Neural cell (in vitro differentiated cells): Measurements from ENCODE around the gene GPC5. TPM values are rescaled to one million over a fixed set of nuclear protein-coding genes. Genes with fewer than 3 reads are reported as not detected.

Source experiments
- H2AFZ ChIP-seq: fragments of 200-600, 300-800 bp; sonication (generic), shearing (Covaris generic); 2 replicates; pipeline ENCODE4 v1.6.0; 2014; ENCODE audit warnings: low read depth, mild to moderate bottlenecking, antibody characterized with exemption, low read length, moderate library complexity
- H3F3A ChIP-seq: fragments of 200-600 bp; shearing (Covaris generic); 2 replicates; pipeline ENCODE4 v1.6.1; 2016; ENCODE audit warnings: mild to moderate bottlenecking, moderate library complexity, mixed read lengths, antibody characterized with exemption, low read length; ENCODE audit not compliant: insufficient read depth, poor library complexity, severe bottlenecking
- H3K27ac ChIP-seq: fragments of 200-600, 300-800 bp; sonication (generic), shearing (Covaris generic); 2 replicates; pipeline ENCODE4 v1.5.1; 2014; ENCODE audit warnings: mild to moderate bottlenecking, low read length, moderate library complexity
- H3K27me3 ChIP-seq: fragments of 300-800, 200-600 bp; sonication (generic), shearing (Covaris generic); 2 replicates; pipeline ENCODE4 v1.6.0; 2014; ENCODE audit warnings: mild to moderate bottlenecking, low read depth, low read length, moderate library complexity; ENCODE audit not compliant: insufficient read depth
- H3K36me3 ChIP-seq: fragments of 300-800, 200-600 bp; sonication (generic), shearing (Covaris generic); 2 replicates; pipeline ENCODE4 v1.5.1; 2014; ENCODE audit warnings: mild to moderate bottlenecking, antibody characterized with exemption, low read length, moderate library complexity; ENCODE audit not compliant: insufficient read depth
- H3K4me2 ChIP-seq: fragments of 300-800, 200-600 bp; sonication (generic), shearing (Covaris generic); 2 replicates; pipeline ENCODE4 v1.6.0; 2014; ENCODE audit warnings: mild to moderate bottlenecking, low read length
- H3K4me3 ChIP-seq: fragments of 300-800, 200-600 bp; sonication (generic), shearing (Covaris generic); 2 replicates; pipeline ENCODE4 v1.5.1; 2014; ENCODE audit warnings: mild to moderate bottlenecking, low read length, moderate library complexity
- H3K79me2 ChIP-seq: fragments of 200-600 bp; shearing (Covaris generic); replicated peaks from 2 replicates; pipeline ENCODE4 v1.6.0; 2014; ENCODE audit warnings: mild to moderate bottlenecking, low read length, moderate library complexity; ENCODE audit not compliant: insufficient read depth
- H3K9ac ChIP-seq: fragments of 300-800, 200-600 bp; sonication (generic), shearing (Covaris generic); 2 replicates; pipeline ENCODE4 v1.6.1; 2016; ENCODE audit warnings: mild to moderate bottlenecking, low read length, mixed read lengths
- H3K9me2 ChIP-seq: fragments of 200-600 bp; shearing (Covaris generic); 2 replicates; pipeline ENCODE4 v1.6.1; 2016; ENCODE audit warnings: mild to moderate bottlenecking, low read length, mixed read lengths; ENCODE audit not compliant: insufficient read depth
- H3K9me3 ChIP-seq: fragments of 200-600, 300-800 bp; sonication (generic), shearing (Covaris generic); 2 replicates; pipeline ENCODE4 v1.6.1; 2016; ENCODE audit warnings: mild to moderate bottlenecking, mixed run types, low read length, moderate library complexity, mixed read lengths
- H4K20me1 ChIP-seq: fragments of 200-600 bp; shearing (Covaris generic); 2 replicates; pipeline ENCODE4 v1.6.1; 2016; ENCODE audit warnings: mild to moderate bottlenecking, mixed run types; ENCODE audit not compliant: insufficient read depth
- EP300 ChIP-seq: fragments of 450-650 bp; conservative IDR thresholded peaks from 2 replicates; pipeline ENCODE4 v1.6.1; 2014; ENCODE audit warnings: antibody characterized with exemption, mild to moderate bottlenecking, moderate library complexity; ENCODE audit not compliant: poor library complexity, severe bottlenecking
- EZH2 ChIP-seq: fragments of 200-600, 300-800 bp; shearing (Covaris generic), sonication (generic); IDR thresholded peaks from 2 replicates; pipeline ENCODE4 v1.6.1; 2014; ENCODE audit warnings: antibody characterized with exemption, low read length, borderline replicate concordance, mild to moderate bottlenecking; ENCODE audit not compliant: insufficient read depth, poor library complexity, severe bottlenecking
- MXI1 ChIP-seq: fragments of 450-650 bp; conservative IDR thresholded peaks from 2 replicates; pipeline ENCODE4 v1.6.1; 2014; ENCODE audit warnings: antibody characterized with exemption, mild to moderate bottlenecking; ENCODE audit not compliant: poor library complexity, severe bottlenecking
- POLR2AphosphoS5 ChIP-seq: IDR thresholded peaks from 2 replicates; pipeline ENCODE4 v1.6.1; 2012
- RAD21 ChIP-seq: fragments of 450-650 bp; conservative IDR thresholded peaks from 2 replicates; pipeline ENCODE4 v1.6.1; 2014; ENCODE audit warnings: antibody characterized with exemption, mild to moderate bottlenecking, moderate library complexity
- SMC3 ChIP-seq: fragments of 450-650 bp; conservative IDR thresholded peaks from 2 replicates; pipeline ENCODE4 v1.6.1; 2014; ENCODE audit warnings: antibody characterized with exemption, mild to moderate bottlenecking, moderate library complexity; ENCODE audit not compliant: poor library complexity
- TAF1 ChIP-seq: IDR thresholded peaks from 2 replicates; pipeline ENCODE4 v1.6.1; 2012; ENCODE audit warnings: low read depth
- polyA plus RNA-seq: library from polyadenylated mRNA; depleted of rRNA; stranded (reverse); fragments of >200 nt; gene quantifications from 2 replicates; pipeline ENCODE4 v1.2.3, GENCODE V29; 2014
- TF ChIP-seq, protein P1 (sequence below): fragments of 450-650 bp; IDR thresholded peaks from 2 replicates; pipeline ENCODE4 v1.5.1; 2014; ENCODE audit warnings: antibody characterized with exemption, mild to moderate bottlenecking, moderate library complexity; ENCODE audit not compliant: poor library complexity, severe bottlenecking
- TF ChIP-seq, protein P2 (sequence below): IDR thresholded peaks from 2 replicates; pipeline ENCODE4 v1.6.1; 2012; ENCODE audit warnings: borderline replicate concordance

Gene GPC5
- polyA plus RNA-seq, 1 donor from 2014 or later, result 5.0 TPM

DNA sequence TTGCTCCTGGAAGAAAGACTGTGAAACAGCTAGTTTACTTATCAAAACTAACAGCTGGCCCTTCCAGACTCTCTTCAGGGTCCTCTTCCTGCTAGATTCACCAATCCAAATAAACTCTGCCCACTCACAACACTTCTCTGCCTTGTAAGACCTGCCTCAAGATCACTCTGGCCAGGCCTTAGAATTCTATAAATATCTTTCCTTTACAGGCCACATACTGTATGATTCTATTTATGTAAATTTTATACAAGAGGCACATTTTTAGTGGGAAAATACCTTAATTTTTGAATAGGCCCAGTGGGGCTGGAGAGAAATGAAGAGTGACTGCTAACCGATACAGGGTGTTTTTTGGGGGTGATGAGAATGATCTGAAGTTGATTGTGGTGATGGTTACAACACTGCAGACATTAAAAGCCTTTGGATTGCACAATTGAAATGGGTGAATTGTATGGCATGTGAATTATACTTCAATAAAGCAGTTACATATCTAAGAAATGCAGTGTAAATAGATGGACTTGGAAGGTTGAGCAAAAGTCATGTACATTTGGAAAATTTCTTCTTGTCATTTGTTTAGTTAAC, 141.8 kb downstream of the GPC5 start:
- H3K79me2 ChIP-seq, result no peaks in the 10 kb centered on the region
- no peaks in the 10 kb centered on the region for H3F3A ChIP-seq
- no peak overlapping the region for H3K9ac ChIP-seq
- H3K4me2 ChIP-seq, result no peak overlapping the region
- no peak overlapping the region for H2AFZ ChIP-seq
- H3K27ac ChIP-seq, result no peak overlapping the region
- H3K4me3 ChIP-seq, result no peak overlapping the region
- H3K27me3 ChIP-seq, result no peaks in the 10 kb centered on the region
- no peaks in the 10 kb centered on the region for H3K36me3 ChIP-seq
- no peaks in the 10 kb centered on the region for H4K20me1 ChIP-seq
- H3K9me2 ChIP-seq, result no peaks in the 10 kb centered on the region
- H3K9me3 ChIP-seq, result no peaks in the 10 kb centered on the region
- TF ChIP-seq, protein P1, sequence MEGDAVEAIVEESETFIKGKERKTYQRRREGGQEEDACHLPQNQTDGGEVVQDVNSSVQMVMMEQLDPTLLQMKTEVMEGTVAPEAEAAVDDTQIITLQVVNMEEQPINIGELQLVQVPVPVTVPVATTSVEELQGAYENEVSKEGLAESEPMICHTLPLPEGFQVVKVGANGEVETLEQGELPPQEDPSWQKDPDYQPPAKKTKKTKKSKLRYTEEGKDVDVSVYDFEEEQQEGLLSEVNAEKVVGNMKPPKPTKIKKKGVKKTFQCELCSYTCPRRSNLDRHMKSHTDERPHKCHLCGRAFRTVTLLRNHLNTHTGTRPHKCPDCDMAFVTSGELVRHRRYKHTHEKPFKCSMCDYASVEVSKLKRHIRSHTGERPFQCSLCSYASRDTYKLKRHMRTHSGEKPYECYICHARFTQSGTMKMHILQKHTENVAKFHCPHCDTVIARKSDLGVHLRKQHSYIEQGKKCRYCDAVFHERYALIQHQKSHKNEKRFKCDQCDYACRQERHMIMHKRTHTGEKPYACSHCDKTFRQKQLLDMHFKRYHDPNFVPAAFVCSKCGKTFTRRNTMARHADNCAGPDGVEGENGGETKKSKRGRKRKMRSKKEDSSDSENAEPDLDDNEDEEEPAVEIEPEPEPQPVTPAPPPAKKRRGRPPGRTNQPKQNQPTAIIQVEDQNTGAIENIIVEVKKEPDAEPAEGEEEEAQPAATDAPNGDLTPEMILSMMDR, result no peak
- TF ChIP-seq TAF1, result no peak
- TF ChIP-seq EZH2, result no peak
- TF ChIP-seq POLR2AphosphoS5, result no peak
- TF ChIP-seq SMC3, result no peak
- TF ChIP-seq RAD21, result no peak

DNA sequence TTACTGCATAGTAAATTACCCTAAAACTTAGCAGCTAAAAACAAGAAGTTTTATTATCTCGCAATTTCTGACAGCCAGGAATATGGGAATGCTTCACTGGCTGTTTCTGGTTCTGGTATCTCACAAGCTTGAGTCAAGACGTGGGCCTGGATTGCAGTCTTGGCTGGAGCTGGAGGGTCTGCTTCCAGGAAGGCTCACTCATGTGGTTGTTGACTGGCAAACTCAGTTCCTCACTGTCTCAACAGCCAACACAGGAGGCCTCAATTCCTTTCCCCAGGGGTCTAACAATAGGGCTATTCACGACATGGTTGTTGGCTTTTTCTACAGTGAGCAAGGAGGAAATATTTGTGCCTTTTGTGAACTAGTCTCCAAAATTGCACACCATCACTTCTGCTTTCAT, 146.3 kb downstream of the GPC5 start:
- no peaks in the 10 kb centered on the region for H4K20me1 ChIP-seq

DNA sequence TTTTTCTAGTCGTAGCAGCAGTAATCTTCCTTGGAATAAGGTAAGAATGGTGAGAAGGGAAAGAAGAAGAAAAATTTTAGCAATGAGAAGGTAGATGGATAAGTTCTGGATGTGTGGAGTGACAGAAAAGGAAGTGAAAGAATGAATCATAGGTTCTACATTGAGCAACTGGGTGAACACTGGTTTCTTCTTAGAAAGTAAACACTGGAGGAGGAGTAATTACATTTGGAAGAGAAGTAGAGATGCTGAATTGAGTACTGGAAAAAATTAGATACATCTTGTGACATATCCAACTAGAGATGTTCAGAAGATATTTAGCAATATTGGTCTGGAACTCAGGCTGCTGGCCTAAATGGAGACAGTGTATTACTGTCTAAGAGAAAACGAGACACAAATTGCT, 148.5 kb downstream of the GPC5 start:
- H3K9ac ChIP-seq, result no peak overlapping the region
- no peaks in the 10 kb centered on the region for H3F3A ChIP-seq
- no peaks in the 10 kb centered on the region for H3K36me3 ChIP-seq
- no peaks in the 10 kb centered on the region for H3K79me2 ChIP-seq
- H3K4me3 ChIP-seq, result no peak overlapping the region
- H4K20me1 ChIP-seq, result no peaks in the 10 kb centered on the region
- H3K4me2 ChIP-seq, result no peak overlapping the region
- no peaks in the 10 kb centered on the region for H3K27me3 ChIP-seq
- no peak for TF ChIP-seq EZH2
- TF ChIP-seq, protein P1, result no peak
- no peak for TF ChIP-seq MXI1
- TF ChIP-seq, protein P2, sequence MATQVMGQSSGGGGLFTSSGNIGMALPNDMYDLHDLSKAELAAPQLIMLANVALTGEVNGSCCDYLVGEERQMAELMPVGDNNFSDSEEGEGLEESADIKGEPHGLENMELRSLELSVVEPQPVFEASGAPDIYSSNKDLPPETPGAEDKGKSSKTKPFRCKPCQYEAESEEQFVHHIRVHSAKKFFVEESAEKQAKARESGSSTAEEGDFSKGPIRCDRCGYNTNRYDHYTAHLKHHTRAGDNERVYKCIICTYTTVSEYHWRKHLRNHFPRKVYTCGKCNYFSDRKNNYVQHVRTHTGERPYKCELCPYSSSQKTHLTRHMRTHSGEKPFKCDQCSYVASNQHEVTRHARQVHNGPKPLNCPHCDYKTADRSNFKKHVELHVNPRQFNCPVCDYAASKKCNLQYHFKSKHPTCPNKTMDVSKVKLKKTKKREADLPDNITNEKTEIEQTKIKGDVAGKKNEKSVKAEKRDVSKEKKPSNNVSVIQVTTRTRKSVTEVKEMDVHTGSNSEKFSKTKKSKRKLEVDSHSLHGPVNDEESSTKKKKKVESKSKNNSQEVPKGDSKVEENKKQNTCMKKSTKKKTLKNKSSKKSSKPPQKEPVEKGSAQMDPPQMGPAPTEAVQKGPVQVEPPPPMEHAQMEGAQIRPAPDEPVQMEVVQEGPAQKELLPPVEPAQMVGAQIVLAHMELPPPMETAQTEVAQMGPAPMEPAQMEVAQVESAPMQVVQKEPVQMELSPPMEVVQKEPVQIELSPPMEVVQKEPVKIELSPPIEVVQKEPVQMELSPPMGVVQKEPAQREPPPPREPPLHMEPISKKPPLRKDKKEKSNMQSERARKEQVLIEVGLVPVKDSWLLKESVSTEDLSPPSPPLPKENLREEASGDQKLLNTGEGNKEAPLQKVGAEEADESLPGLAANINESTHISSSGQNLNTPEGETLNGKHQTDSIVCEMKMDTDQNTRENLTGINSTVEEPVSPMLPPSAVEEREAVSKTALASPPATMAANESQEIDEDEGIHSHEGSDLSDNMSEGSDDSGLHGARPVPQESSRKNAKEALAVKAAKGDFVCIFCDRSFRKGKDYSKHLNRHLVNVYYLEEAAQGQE, result no peak
- TF ChIP-seq POLR2AphosphoS5, result no peak
- TF ChIP-seq RAD21, result no peak
- no peak for TF ChIP-seq TAF1
- TF ChIP-seq SMC3, result no peak
- no peak for TF ChIP-seq EP300
- no peak overlapping the region for H3K27ac ChIP-seq
- no peak overlapping the region for H2AFZ ChIP-seq
- no peaks in the 10 kb centered on the region for H3K9me2 ChIP-seq
- no peaks in the 10 kb centered on the region for H3K9me3 ChIP-seq

More for the DNA sequence above, 146.3 kb downstream of the GPC5 start:
- H3F3A ChIP-seq, result no peaks in the 10 kb centered on the region
- no peaks in the 10 kb centered on the region for H3K36me3 ChIP-seq
- no peaks in the 10 kb centered on the region for H3K9me2 ChIP-seq
- H3K79me2 ChIP-seq, result no peaks in the 10 kb centered on the region
- H3K27ac ChIP-seq, result no peak overlapping the region
- H2AFZ ChIP-seq, result no peak overlapping the region
- H3K27me3 ChIP-seq, result no peaks in the 10 kb centered on the region
- H3K9ac ChIP-seq, result no peak overlapping the region
- no peak overlapping the region for H3K4me2 ChIP-seq
- no peak overlapping the region for H3K4me3 ChIP-seq
- TF ChIP-seq SMC3 (no peak), POLR2AphosphoS5 (no peak), MXI1 (no peak), TAF1 (no peak), EZH2 (no peak)
- no peaks in the 10 kb centered on the region for H3K9me3 ChIP-seq
